GM12878 (cell line): Measurements from ENCODE around the gene UVRAG. TPM values are rescaled to one million over a fixed set of nuclear protein-coding genes. Genes with fewer than 3 reads are reported as not detected.

Source experiments
- ATAC-seq: fragments of 200-7000 bp; cut with Tn5 transposase; 3 replicates; pipeline ENCODE4 v1.9.1; 2020; ENCODE audit warnings: mild to moderate bottlenecking, moderate library complexity
- BruUV-seq: library from RNA; stranded (reverse); fragments of 400-500 nt; replicated peaks from 2 replicates; lab custom pipeline; 2021; lab: Mats Ljungman, UMichigan
- CTCF ChIA-PET: fragments of 300-600 bp; sonication (Branson Sonifier 250); formaldehyde crosslinking; extraction: SDS; loops from one replicate; lab custom pipeline; 2021; ENCODE audit warnings: inconsistent platforms; lab: Yijun Ruan, JAX
- POLR2A ChIA-PET: fragments of 350-600 bp; formaldehyde crosslinking; extraction: SDS; loops from one replicate; lab custom pipeline; 2021; ENCODE audit warnings: inconsistent platforms; lab: Charles Lee
- RAD21 ChIA-PET: fragments of 300-600 bp; sonication (Branson Sonifier 250); formaldehyde crosslinking; loops from one replicate; lab custom pipeline; 2023; ENCODE audit warnings: antibody characterized with exemption; ENCODE audit not compliant: unreplicated experiment; lab: Charles Lee
- SMC1A ChIA-PET: fragments of 300-600 bp; sonication (Branson Sonifier 250); formaldehyde crosslinking; loops from one replicate; lab custom pipeline; 2023; ENCODE audit not compliant: unreplicated experiment, uncharacterized antibody; lab: Charles Lee
- DNase-seq: peaks from one replicate; pipeline ENCODE4 v3.0.0-alpha.2; 2011; ENCODE audit warnings: low read depth, low spot score
- FAIRE-seq: peaks from 3 replicates; lab custom pipeline; 2011; peaks lifted over from hg19 to GRCh38; lab: Jason Lieb, UNC
- H2AFZ ChIP-seq: 2 replicates; pipeline ENCODE4 v1.6.0; 2011; ENCODE audit warnings: low read depth, low read length, control low read depth; ENCODE audit not compliant: control insufficient read depth
- H3K27ac ChIP-seq: 2 replicates; pipeline ENCODE4 v1.5.1; 2011; ENCODE audit warnings: control low read depth; ENCODE audit not compliant: control insufficient read depth, insufficient read depth
- H3K27me3 ChIP-seq, 2 experiments: replicated peaks in 1 of 2; 2 replicates each; pipeline versions ENCODE4 v1.6.0 to v1.6.1; 2011; ENCODE audit warnings: low read length in 1 of 2; ENCODE audit not compliant: control insufficient read depth in 2 of 2, insufficient read depth in 2 of 2
- H3K36me3 ChIP-seq, 2 experiments: 2 replicates each; pipeline ENCODE4 v1.5.1; 2011; ENCODE audit warnings: low read length in 1 of 2; ENCODE audit not compliant: control insufficient read depth in 2 of 2, insufficient read depth in 2 of 2
- H3K4me1 ChIP-seq: 2 replicates; pipeline ENCODE4 v1.6.1; 2011; ENCODE audit warnings: mild to moderate bottlenecking, low read length, moderate library complexity, mixed read lengths; ENCODE audit not compliant: control insufficient read depth, insufficient read depth
- H3K4me2 ChIP-seq: 2 replicates; pipeline ENCODE4 v1.6.0; 2011; ENCODE audit warnings: control low read depth; ENCODE audit not compliant: control insufficient read depth, insufficient read depth
- H3K4me3 ChIP-seq: fragments of 200-600 bp; sonication (generic); 2 replicates; pipeline ENCODE4 v1.5.1; 2016
- H3K79me2 ChIP-seq: 2 replicates; pipeline ENCODE4 v1.6.0; 2011; ENCODE audit warnings: low read length; ENCODE audit not compliant: control insufficient read depth, insufficient read depth
- H3K9ac ChIP-seq: 2 replicates; pipeline ENCODE4 v1.8.0; 2011; ENCODE audit warnings: low read length, control low read depth, mixed read lengths; ENCODE audit not compliant: control insufficient read depth, insufficient read depth
- H3K9me3 ChIP-seq: replicated peaks from 3 replicates; pipeline ENCODE4 v1.5.1; 2011; ENCODE audit warnings: mild to moderate bottlenecking, low read length; ENCODE audit not compliant: control insufficient read depth, insufficient read depth
- H4K20me1 ChIP-seq: 2 replicates; pipeline ENCODE4 v1.6.0; 2011; ENCODE audit not compliant: control insufficient read depth, insufficient read depth
- ESRRA ChIP-seq: IDR thresholded peaks from 2 replicates; pipeline ENCODE4 v1.6.1; 2012; ENCODE audit warnings: mild to moderate bottlenecking, low read length, improper control_type of control experiment
- SP1 ChIP-seq: IDR thresholded peaks from one replicate; pipeline ENCODE4 v1.6.1; 2011; ENCODE audit warnings: low read depth, low read length
- ZBTB4 ChIP-seq: fragments of 450-650 bp; formaldehyde crosslinking; IDR thresholded peaks from 2 replicates; pipeline ENCODE4 v1.4.0; 2022; ENCODE audit warnings: mild to moderate bottlenecking, moderate library complexity
- WGBS: methylation state at CpG from one replicate; pipeline ENCODE4 v1.1.6; 2016; ENCODE audit warnings: low lambda C conversion rate; ENCODE audit not compliant: insufficient replicate concordance, insufficient coverage; ENCODE audit errors: missing lambda C conversion rate; 5-methylcytosine and 5-hydroxymethylcytosine counted together
- in situ Hi-C: fragments of 300-500 bp; cut with MboI; formaldehyde crosslinking; loops from 9 replicates; pipeline ENCODE4 v1.14.3; 2018; ENCODE audit warnings: mixed read lengths
- intact Hi-C: fragments of 100-400 bp; cut with micrococcal nuclease; formaldehyde crosslinking; loops from one replicate; pipeline ENCODE4 v1.14.2; 2022; ENCODE audit not compliant: unreplicated experiment
- polyA plus RNA-seq, 11 experiments: library from polyadenylated mRNA; depleted of rRNA in 4 of 11; unstranded in 6 of 11; stranded (reverse) in 5 of 11; fragments of >200 nt; fragmentation: Nextera tagmentation in 4 of 11; fragmentation: Illumina TruSeq in 1 of 11; extraction: Ambion mirVana in 4 of 11; extraction: Trizol in 1 of 11; gene quantifications; 1 replicate in 1 of 11; 2 replicates in 10 of 11; pipeline versions ENCODE4 v1.2.1 to v1.2.3, GENCODE V29; 2011 to 2016; ENCODE audit warnings: inconsistent platforms in 2 of 11, missing spikeins in 2 of 11, low read depth in 1 of 11
- total RNA-seq, 4 experiments: library from RNA; depleted of rRNA in 3 of 4; stranded (reverse); fragments of >200 nt in 3 of 4; fragmentation: Illumina TruSeq in 1 of 4; extraction: Trizol in 1 of 4; gene quantifications; 2 replicates each; pipeline versions ENCODE4 v1.2.1 to v1.2.3, GENCODE V29; 2013 to 2021
- TF ChIP-seq, protein P1 (sequence below): IDR thresholded peaks from 2 replicates; pipeline ENCODE4 v1.6.1; 2011; ENCODE audit warnings: low read depth, mild to moderate bottlenecking, low read length, moderate library complexity, borderline replicate concordance; ENCODE audit errors: extremely low read depth
- TF ChIP-seq, protein P2 (sequence below): fragments of 450-650 bp; IDR thresholded peaks from 2 replicates; pipeline ENCODE4 v1.6.1; 2016; ENCODE audit warnings: mild to moderate bottlenecking, moderate library complexity, borderline replicate concordance

UVRAG gene
- total and polyA plus RNA-seq, 10 of the 15 experiments (the other 5 are each of a cell fraction or from before 2014, with no cell fraction given): 7.0 to 43.4 (median 37.0) TPM

DNA sequence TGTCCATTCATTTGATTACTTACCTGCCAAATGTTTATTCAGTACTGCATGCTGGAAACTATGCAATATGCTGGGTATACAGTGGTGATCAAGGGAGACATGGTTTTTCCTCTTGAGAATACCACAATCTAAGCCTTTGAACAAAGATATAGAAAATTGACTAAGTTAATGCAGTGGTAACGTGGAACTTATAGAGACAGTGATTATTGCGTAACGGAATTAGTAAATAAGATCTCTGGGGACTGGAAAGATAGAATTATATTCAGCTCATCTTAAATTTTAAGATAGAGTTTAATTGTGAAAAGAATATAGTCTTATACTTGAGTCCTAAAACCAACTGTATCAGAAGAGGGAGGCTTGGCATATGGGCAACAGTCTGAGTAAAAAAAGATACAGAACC, 129.5 kb downstream of the UVRAG start:
- SMC1A ChIA-PET: interaction anchor here (0.9 to 2.2 kb wide), 6 partner anchors 9 to 41 kb away, joined by 3 to 6 read pairs (median 4); no protein-coding TSS in a partner anchor
- Histone ChIP-seq H3K36me3 (no peaks in the 10 kb centered on the region; a peak in 1 of 4 replicates), H3K27me3 (no peaks in the 10 kb centered on the region), H2AFZ (no peak overlapping the region), H3K9me3 (no peaks in the 10 kb centered on the region), H3K9ac (no peak overlapping the region), H3K27ac (no peak overlapping the region), H3K4me2 (no peak overlapping the region), H3K4me1 (peaks cover 37% of the 10 kb centered on the region), H3K4me3 (no peak overlapping the region), H4K20me1 (peaks cover 2% of the 10 kb centered on the region; the same call in 1 of the 2 replicates), H3K79me2 (peaks cover 49% of the 10 kb centered on the region)
- RAD21 ChIA-PET: no interaction called here
- 98% methylated on average over 3 of the region's 3 CpGs for WGBS
- no peak for ATAC-seq
- TF ChIP-seq SP1: no peak
- CTCF ChIA-PET: interaction anchor here (0.6 to 1.1 kb wide), 4 partner anchors 39 to 207 kb away, joined by 3 to 4 read pairs (median 3); no protein-coding TSS in a partner anchor
- no peak for DNase-seq
- no TSS peak for BruUV-seq
- in situ Hi-C loops: no loop called here
- no peak for FAIRE-seq
- POLR2A ChIA-PET: interaction anchor here (1.7 kb wide), 1 partner anchor 15 kb away, joined by 5 read pairs; no protein-coding TSS in a partner anchor
- intact Hi-C loops: no loop called here

- FAIRE-seq (no peak), DNase-seq (no peak), ATAC-seq (no peak)
- in situ Hi-C loops: no loop called here
- Histone ChIP-seq H4K20me1 (peaks cover 2% of the 10 kb centered on the region; the same call in 1 of the 2 replicates), H3K9ac (no peak overlapping the region), H3K4me1 (peaks cover 30% of the 10 kb centered on the region), H3K27ac (no peak overlapping the region), H3K27me3 (no peaks in the 10 kb centered on the region), H2AFZ (no peak overlapping the region), H3K36me3 (peaks cover 0 to 5% of the 10 kb centered on the region in 2 experiments; a peak in 2 of 4 replicates), H3K4me2 (no peak overlapping the region), H3K79me2 (peaks cover 46% of the 10 kb centered on the region), H3K4me3 (no peak overlapping the region), H3K9me3 (no peaks in the 10 kb centered on the region)
- ChIA-PET SMC1A (interaction anchor here (0.8 to 2.2 kb wide), 4 partner anchors 10 to 29 kb away, joined by 3 to 6 read pairs (median 4); no protein-coding TSS in a partner anchor), RAD21 (no interaction called here), CTCF (interaction anchor here (0.7 to 1.9 kb wide), 2 partner anchors 48 to 207 kb away, joined by 3 to 6 read pairs; no protein-coding TSS in a partner anchor), POLR2A (no interaction called here)
- intact Hi-C loops: no loop called here
- WGBS: 0% methylated on average over 1 of the region's 1 CpG
- BruUV-seq: no TSS peak
- TF ChIP-seq ZBTB4 (CRISPR knock-in tag): no peak
- TF ChIP-seq, protein P1, sequence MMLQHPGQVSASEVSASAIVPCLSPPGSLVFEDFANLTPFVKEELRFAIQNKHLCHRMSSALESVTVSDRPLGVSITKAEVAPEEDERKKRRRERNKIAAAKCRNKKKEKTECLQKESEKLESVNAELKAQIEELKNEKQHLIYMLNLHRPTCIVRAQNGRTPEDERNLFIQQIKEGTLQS: no peak
- TF ChIP-seq, protein P2, sequence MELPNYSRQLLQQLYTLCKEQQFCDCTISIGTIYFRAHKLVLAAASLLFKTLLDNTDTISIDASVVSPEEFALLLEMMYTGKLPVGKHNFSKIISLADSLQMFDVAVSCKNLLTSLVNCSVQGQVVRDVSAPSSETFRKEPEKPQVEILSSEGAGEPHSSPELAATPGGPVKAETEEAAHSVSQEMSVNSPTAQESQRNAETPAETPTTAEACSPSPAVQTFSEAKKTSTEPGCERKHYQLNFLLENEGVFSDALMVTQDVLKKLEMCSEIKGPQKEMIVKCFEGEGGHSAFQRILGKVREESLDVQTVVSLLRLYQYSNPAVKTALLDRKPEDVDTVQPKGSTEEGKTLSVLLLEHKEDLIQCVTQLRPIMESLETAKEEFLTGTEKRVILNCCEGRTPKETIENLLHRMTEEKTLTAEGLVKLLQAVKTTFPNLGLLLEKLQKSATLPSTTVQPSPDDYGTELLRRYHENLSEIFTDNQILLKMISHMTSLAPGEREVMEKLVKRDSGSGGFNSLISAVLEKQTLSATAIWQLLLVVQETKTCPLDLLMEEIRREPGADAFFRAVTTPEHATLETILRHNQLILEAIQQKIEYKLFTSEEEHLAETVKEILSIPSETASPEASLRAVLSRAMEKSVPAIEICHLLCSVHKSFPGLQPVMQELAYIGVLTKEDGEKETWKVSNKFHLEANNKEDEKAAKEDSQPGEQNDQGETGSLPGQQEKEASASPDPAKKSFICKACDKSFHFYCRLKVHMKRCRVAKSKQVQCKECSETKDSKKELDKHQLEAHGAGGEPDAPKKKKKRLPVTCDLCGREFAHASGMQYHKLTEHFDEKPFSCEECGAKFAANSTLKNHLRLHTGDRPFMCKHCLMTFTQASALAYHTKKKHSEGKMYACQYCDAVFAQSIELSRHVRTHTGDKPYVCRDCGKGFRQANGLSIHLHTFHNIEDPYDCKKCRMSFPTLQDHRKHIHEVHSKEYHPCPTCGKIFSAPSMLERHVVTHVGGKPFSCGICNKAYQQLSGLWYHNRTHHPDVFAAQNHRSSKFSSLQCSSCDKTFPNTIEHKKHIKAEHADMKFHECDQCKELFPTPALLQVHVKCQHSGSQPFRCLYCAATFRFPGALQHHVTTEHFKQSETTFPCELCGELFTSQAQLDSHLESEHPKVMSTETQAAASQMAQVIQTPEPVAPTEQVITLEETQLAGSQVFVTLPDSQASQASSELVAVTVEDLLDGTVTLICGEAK: no peak
- TF ChIP-seq ESRRA: no peak
Measured at GRCh38 chr11:75945446-75945845, 130.4 kb downstream of the UVRAG start.
